GM21529 (cell line): Measurements from ENCODE around the gene BEAN1.

Experiments used
- ATAC-seq: cut with Tn5 transposase; IDR thresholded peaks from one replicate; pipeline ENCODE4 v1.9.1; 2021; ENCODE audit not compliant: unreplicated experiment

BEAN1 gene, protein sequence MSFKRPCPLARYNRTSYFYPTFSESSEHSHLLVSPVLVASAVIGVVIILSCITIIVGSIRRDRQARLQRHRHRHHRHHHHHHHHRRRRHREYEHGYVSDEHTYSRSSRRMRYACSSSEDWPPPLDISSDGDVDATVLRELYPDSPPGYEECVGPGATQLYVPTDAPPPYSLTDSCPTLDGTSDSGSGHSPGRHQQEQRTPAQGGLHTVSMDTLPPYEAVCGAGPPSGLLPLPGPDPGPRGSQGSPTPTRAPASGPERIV

DNA sequence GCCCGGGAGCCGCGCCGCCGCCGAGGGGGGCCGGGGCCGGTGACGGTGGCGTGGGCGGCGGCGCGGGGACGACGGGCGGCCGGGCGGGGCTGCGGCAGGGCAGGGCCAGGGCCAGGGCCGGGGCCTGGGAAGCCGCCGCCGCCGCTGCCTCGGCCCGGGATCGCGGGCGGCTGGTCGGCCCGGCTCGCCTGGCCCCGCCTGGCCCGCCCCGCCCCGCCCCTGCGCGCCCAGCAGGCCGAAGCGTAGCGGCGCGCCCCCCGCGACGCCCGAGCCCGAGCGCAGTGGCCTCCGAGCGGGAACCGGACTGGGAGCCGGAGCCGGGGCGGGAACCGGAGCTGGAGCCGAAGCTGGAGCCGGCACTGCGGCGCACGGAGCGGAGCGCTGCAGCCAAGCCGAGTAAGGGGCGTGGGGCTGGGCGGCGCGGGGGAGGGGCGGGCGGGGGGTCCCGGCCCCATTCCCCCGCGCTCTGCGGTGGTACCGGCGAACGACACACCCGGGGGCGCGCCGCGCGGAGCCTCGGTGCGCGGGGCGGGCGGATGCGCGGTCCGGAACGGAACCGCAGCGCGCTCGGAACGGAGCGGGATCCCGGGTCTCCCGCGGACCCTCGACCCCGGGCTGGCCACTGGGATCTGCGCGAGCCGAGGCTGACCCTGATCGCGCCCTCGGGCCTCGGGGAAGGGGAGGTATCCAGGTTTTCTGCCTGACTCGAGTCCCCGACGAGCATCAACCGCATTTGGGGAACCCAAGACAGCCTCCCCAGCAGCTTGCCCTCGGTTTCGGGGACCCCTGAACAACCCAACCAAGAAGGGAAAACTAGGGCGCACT lies at the start of gene BEAN1:
TSS of gene BEAN1 (plus strand) at position 260 of the 825 bp plus-strand sequence. CDS start 10,382 bp downstream, outside the sequence.
- ATAC-seq: no peak

GRCh38 chr16:66377324-66377723 lies 49.8 kb upstream of the BEAN1 start:
- no peak for ATAC-seq

DNA sequence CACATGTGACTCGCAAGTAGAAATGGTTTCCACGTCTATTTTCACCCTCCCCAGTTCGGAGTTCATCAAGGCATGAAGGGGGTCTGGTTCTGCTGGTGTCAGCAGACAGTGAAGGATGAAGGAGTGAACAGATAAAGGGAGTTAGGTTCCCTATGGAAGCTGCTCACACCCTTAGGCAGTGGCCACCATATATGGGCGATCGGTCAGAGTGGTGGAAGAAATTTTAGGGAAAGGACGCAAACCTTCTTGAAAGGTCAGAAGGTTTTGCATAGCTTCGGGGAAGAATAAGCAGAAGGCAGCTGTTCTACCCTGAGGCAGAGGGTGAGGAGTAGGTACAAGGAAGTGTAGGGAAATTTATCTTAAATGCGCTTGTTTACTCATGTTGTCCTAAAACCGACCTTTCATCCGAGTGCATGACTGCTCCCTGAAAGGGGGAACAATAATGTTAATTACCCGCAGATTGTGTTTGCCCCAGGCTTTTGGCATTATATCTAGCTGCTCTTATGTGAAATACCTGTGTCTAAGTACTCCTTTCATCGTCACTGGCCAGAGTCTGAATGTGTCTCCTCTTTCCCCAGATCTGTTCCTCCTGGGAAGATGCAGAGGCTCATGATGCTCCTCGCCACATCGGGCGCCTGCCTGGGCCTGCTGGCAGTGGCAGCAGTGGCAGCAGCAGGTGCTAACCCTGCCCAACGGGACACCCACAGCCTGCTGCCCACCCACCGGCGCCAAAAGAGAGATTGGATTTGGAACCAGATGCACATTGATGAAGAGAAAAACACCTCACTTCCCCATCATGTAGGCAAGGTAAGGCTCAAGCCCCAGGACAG lies 48.1 kb upstream of the BEAN1 start:
- no peak for ATAC-seq

GRCh38 chr16:66379571-66379941 lies 47.5 kb upstream of the BEAN1 start:
- no peak for ATAC-seq

DNA sequence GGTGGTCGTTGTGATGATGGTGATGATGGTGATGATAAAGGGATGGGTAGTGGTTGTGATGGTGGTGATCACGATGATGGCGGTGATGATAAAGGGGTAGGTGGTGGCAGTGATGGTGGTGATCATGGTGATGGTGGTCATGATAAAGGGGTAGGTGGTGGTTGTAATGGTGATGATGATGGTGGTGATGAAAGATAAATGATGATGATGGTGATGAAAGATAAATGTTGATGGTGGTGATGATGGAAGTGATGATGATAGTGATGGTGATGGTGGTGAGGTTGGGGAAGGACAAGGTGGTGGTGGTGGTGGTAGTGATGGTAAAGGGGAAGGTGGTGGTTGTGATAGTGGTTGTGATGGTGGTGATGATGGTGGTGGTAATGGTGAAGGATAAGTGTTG lies 46.7 kb upstream of the BEAN1 start:
- no peak for ATAC-seq

DNA sequence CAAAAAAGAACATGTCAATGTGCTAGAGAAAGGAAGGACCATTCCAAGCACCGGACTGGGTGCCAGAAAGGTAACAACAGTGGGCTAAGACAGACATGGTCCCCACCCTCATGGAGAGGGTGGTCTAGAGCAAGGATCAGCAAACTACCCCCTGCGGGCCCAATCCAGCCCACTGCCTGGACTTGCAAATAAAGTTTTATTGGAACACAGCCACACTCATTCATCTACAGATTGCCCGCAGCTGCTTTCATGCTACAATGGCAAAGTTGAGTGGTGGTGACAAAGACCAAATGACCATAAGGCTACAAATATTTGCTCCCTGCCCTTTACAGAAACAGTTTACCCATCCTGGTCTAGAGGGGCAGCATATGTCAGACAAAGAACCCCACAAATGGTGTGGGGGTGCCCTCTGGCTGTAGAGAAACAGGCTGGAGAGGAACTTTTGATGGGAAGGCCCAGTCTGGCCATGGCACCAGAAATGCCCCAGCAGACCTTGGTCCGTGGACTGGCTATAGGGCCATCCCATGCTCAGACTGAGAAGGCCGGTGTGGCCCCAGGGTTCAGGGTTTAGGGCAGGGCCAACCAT lies 45.4 kb upstream of the BEAN1 start:
- no peak for ATAC-seq

- no peak for ATAC-seq
These were observed 44.7 kb upstream of the BEAN1 start for GRCh38 chr16:66382171-66382965.

GRCh38 chr16:66382966-66383299 lies 44.2 kb upstream of the BEAN1 start:
- no peak for ATAC-seq

GRCh38 chr16:66383551-66383950 lies 43.5 kb upstream of the BEAN1 start:
- no peak for ATAC-seq

DNA sequence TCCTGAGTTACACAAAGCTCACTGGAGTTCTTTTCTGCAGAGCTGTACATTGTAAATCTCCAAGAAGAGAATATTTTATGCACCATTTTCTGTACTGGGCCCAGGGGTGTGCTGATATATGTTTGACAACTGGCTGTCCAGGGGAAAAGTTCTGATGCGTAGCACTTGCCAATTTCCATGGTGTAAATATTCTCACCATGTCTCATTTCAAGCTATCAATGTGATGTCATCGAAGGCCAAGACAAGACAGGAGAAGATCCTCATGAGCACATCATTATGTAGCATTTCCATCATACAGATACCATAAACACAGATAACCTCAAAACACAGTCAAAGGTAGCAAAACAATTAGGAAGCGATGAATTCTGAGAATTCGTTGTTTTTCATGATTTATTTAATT lies 41.7 kb upstream of the BEAN1 start:
- ATAC-seq: no peak

- ATAC-seq: no peak
These were observed 40.2 kb upstream of the BEAN1 start for GRCh38 chr16:66386629-66387622.

DNA sequence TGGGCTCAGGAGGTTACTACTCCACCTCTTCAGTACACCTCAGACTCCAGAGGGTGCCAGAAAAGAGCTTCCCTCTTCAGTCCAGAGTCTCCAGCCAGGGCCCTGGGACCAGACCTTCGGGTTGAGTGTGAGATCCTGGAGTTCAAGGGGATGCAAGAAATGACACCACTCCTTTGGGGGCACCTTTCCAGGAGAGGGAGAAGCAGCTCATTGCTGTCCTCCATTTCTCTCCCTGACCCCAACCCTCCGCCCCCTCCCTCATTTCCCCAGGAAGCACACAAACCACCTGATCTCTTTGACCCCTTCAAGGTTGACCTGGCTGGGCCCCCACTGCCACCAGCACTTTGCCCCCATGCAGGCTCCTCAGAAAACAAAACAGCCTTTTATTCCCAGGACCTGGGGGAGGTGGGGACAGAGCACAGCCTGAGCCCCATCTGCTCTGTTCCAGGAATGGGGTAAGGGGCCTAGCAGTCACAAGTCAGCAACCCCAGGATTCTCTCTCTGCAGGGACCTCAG lies 39.2 kb upstream of the BEAN1 start:
- ATAC-seq: no peak

DNA sequence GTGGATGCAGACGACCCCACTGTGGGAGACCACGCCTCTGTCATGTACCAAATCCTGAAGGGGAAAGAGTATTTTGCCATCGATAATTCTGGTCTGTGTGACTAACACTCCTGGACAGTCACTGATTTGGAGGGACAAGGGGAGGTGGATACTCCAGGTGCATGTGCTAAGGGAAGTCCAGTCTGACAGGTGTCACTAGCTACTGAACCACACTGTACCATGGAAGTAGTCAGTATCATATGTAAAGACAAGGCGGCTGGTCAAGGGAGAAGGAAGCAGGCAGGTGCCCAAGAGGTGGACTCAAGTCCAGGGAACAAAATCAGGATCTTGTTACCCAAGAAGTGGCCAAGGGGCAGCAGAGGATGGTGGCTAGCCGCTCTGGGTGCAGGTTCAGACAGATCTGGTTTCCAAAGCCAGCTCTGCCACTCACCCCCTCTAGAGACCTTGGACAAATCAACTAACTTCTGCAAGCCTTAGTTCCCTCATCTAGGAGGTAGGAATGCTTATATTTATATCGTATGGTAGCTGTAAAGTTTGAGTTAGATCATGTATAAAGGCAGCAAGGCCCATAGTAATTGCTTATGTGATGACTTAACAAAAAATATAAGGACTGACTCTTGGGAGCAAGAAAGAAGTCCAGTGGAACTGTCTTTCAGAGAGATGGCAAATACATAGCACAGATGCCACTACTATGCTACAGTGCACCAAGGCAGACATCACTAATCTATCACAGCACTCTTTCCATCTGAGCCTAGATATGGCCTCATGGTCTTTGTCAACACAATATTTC lies 38.5 kb upstream of the BEAN1 start:
- no peak for ATAC-seq

DNA sequence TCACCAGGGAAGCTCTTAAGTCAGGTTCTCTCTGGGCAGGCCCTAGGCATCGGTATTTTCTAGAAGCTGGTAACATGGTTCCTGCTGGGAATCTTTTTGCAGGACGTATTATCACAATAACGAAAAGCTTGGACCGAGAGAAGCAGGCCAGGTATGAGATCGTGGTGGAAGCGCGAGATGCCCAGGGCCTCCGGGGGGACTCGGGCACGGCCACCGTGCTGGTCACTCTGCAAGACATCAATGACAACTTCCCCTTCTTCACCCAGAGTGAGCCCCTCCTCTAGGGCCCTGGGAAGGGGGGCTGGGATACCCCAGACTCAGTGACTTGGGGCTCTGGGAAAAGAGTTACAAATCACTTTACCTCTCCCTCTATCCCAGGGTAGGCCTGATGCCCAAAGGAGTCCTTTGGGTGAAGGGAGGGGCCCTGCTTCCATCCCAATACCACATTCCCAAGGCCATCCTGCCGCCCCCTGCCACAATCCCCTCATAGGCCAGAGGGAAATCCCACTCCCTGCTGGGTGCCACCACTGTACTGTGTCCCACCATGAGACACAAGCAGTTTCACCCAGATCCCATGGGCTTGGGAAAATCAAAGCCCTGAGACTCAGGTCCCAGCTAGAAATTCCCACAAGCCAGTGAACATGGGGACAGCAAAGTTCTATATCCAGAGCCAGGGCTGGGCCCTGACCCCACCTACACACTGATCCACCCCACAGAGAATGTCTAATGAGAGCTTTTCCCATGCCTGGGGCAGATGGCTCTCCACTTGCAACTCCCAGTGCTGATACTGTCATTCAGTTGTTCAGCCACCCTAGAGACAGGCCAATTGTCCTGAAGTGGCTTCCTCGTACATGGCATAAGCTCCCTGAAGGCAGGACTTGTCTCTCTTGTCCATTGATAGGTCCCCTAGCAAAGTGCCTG lies 37.6 kb upstream of the BEAN1 start:
- ATAC-seq: no peak

- no peak for ATAC-seq
These were observed 36.6 kb upstream of the BEAN1 start for GRCh38 chr16:66390346-66391108.
